ENCODE data around the gene SETD1B. TPM values are rescaled to one million over a fixed set of nuclear protein-coding genes. Genes with fewer than 3 reads are reported as not detected.
A peak's percentile ranks its signal among the peaks of the same experiment; 100 is the strongest.
"Not testable (repeated sequence)": the region's sequence is repeated elsewhere in the genome, so short reads cannot be mapped to it uniquely, and the experiment has no call there.

The SETD1B gene
- total RNA-seq, 1 experiment from 2014 or later, result 4.0 TPM

DNA sequence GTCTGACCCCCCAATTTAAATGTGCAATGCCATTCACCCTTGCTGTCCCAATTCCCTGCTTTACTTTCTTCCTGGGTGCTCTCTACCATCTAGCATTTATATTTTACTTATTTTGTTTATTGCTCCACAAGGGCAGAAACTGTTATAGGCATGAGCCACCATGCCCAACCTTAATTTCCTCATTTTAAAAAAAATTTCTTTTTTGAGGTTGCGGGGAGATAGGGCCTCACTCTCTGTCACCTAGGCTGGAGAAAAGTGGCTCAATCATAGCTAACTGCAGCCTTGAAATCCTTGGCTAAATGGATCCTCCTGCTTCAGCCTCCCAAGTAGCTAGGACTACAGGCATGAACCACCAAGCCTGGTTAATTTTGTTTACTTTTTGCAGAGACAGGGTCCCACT lies 41.9 kb downstream of the SETD1B start:
- no peak for DNase-seq (ENCODE audit: extremely low read depth, low read depth)

DNA sequence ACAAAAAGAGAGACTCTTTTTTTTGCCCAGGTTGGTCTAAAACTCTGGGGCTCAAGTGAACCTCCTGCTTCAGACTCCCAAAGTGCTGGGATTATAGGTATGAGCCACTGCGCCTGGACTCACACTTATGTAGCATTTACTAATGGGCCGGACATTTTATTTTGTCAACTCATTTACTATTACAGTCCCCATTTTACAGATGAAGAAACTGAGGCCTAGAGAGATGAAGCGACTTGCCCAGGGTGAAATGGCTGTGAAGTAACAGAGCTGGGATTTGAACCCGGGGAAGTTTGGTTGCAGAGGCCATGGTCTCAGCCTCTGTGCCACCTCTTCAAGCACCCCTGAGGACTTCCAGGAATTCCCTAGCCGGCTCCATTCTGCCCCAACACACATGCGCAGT lies 45.4 kb downstream of the SETD1B start:
- DNase-seq (ENCODE audit: extremely low read depth, low read depth), result no peak

DNA sequence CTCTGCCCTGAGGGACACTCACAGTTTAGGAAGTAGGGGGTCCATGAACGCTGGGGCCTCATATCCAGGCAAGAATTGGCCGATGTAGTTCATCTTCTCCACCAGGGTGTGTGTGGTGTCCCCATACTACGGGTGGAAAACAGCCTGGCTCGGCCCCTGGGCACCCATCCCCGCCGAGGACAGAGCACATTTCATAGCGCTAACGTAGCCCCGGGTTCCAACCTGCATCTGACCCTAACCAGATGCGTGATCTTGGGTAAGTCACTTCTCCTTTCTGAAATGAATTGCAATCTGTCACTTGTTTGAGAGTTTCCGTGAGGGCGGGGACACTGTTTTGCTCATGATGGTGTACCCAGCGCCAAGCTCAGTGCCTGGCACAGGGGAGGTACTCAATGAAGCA lies 45.9 kb downstream of the SETD1B start:
- DNase-seq (ENCODE audit: extremely low read depth, low read depth), result no peak

DNA sequence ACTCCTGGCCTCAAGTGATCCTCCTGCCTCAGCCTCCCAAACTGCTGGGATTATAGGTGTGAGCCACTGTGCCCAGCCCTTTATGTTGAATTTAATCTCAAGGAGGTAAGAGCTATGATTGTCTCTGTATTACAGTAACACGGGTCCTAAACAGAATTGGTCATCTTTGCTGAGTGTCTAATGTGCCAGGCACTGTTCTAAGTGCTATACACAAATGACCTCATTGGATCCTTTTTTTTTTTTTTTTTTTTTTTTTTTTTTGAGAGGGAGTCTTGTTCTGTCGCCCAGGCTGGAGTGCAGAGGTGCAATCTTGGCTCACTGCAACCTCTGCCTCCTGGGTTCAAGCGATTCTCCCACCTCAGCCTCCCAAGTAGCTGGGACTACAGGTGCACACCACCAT lies 48.6 kb downstream of the SETD1B start:
- DNase-seq (ENCODE audit: extremely low read depth, low read depth), result not testable (repeated sequence)

DNA sequence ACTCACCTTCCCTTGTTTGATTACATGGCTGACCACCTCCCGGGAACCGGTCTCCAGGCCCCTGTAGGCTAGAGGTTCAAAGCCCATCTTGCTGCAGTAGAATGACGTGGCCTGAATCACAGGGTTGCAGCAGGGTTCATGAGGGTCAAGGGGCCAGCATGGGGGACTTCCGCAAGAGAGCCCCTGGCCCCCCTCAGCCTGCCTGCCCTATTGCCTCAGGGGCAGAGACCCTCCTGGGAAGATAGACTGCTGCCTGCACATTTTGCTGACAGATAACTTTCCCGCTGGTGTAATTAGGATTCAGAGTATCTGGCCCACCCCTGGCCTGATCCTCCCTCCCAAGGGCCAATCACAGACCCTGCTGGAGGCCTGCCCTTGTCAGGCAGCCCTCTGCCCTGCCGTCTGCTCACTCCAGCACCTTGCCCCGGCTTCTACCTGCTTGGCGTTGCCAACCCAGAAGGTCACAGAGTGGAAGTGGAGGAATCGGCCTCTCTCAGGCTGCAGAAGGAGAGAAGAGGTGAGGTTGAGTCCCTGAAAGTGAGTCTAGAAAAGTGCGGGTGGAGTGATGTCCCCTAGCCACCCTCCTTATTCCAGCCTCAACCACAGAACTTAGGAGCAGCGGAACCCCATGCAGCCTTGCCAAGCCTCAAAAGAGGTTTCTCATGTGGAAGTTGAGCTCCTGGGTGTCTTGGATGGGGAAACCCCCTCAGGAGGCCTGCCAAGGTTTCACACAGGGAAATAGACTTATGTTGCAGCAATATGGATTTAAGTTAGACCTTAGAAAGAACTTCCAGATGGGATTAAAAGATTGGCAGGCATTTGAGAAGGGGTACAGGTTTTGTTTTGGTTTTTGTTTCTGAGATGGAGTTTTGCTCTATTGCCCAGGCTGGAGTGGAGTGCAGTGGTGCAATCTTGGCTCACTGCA lies 53.8 kb downstream of the SETD1B start:
- DNase-seq (ENCODE audit: extremely low read depth, low read depth), result no peak

DNA sequence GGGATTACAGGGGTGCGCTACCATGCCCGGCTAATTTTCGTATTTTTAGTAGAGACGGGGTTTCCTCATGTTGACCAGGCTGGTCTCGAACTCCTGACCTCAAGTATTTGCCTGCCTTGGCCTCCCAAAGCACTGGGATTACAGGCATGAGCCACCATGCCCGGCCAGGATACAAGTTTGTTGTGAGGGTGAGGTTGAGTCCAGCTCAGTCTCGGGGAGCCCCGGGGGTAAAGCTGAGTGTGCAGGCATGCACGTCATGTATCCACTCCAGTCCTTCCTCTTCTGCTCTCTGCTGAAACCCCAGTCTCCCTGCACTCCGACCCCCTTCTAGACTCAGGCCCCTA lies 54.5 kb downstream of the SETD1B start:
- no peak for DNase-seq (ENCODE audit: extremely low read depth, low read depth)

DNA sequence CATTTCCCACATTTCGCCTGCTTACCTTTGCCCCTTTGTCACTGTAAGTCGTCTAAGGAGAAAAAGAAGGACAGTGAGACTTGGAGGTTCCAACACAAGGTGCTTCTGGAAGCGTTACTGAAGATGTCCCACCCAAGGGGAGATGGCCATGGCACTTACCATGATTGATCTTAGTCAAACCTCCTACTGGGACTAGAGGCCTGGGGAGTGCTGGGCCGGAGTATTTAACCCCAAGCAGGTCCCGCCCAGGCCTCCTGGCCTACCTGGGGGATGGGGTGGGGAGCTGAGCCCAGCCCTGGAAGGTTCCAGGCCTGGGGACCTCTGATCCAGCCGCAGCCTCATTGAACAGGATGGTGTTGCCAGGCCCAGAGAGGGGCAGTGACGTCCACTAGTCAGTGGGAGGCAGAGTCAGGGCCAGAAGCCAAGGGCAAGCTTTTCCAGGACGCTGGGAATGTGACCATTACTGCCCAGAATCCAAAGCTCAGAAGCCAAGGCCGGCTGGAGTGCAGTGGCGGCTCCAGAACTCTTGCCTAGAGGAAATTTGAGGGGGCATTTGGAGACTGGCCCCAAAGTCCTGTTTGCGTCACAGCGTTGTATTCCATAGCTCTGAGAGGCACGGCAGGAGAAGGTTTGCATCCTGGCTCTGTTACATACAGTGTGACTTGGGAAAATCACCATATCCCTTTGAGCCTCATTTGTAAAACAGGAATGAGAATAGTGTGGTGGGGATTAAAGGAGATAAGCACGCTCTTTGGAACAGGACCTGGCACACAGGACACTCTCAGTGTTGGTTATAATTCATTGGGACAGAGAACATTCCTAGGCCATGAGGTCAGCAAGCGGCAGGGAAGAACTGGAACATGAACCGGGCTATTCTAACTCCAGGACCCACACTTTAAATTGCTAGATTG lies 55.1 kb downstream of the SETD1B start, which contains the start of gene HPD:
HPD (minus strand) TSS at position 198 of the 911 bp plus-strand sequence; CDS start at position 162, 36 bp downstream.
- DNase-seq (ENCODE audit: extremely low read depth, low read depth), result peak; percentile 19

DNA sequence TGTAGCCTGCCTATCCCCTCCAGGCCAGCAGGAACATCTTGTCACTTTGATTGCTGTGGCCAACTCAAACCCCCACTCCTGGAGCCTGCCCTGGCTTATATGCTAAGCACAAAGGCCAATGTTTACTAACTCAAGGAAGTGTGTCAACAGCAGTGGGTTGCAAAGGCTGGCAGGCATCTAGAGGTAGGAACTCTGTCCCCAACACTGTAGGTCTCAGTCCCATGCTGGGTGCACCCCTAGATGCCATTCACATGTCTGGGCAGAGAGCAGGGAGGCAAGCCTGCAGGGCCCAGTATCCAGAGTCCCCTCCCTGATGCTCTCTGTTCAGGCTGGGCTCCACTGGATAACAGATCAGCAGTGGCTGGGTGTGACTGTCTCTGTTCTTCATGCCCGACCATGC lies 56.4 kb downstream of the SETD1B start:
- no peak for DNase-seq (ENCODE audit: extremely low read depth, low read depth)

DNA sequence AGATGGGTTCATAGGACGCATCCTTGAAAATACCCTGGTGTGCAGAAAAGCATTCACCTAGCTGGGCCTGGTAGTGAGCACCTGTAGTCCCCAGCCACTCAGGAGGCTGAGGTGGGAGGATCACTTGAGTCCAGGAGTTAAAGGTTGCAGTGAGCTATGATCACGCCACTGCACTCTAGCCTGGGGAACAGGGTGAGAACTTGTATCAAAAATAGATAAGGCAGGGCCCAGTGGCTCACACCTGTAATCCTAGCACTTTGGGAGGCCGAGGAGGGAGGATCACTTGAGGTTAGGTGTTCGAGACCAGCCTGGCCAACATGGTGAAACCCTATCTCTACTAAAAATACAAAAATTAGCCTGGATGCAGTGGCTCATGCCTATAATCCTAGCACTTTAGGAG lies 56.9 kb downstream of the SETD1B start:
- not testable (repeated sequence) for DNase-seq (ENCODE audit: extremely low read depth, low read depth)

DNA sequence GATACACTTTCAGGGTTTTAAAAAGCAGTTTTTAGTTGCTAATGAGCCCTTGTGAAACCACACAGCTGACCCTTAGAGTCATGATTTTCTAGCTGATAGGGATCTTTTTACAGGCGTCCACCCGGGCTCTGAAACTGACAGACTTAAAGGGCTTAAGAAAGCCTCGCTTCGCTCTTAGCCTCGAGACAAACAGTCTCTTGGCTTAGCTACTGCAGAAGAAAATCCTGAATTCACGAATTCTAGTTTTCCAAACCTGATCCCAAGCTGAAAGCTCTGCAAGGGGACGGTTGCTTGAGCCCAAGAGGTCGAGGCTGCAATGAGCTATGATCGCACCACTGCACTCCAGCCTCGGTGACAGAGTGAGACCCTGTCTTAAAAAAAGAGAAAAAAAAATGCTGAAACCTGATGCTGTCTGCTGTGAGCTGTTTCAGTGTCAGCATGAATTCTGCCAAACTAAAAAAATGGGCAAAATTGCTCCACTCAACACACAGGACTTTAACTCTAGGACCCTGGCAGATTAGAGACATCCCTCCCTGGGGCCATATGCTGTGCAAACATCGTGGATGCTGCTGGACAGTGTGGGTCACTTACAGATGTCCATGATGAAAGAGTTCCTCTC lies 57.9 kb downstream of the SETD1B start:
- DNase-seq (ENCODE audit: extremely low read depth, low read depth), result no peak

DNA sequence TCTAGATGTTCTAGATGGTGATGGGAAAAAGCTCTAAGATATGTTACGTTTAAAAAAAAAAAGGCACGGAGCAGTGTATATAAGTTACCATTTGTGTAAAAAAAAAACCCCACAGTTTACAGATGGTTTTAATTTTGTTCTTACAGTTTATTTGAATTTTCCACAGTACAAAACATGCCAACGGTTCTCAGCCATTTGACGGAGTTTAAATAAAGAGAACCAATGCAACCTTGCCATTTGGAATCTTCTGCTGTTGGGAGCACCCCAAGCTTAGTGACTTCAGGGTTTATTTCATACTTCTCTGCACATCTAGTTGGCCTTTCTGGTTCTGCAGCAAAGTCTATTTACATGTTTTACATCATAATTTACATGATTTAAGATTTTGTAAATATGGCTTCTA lies 62.5 kb downstream of the SETD1B start:
- DNase-seq (ENCODE audit: extremely low read depth, low read depth), result no peak

DNA sequence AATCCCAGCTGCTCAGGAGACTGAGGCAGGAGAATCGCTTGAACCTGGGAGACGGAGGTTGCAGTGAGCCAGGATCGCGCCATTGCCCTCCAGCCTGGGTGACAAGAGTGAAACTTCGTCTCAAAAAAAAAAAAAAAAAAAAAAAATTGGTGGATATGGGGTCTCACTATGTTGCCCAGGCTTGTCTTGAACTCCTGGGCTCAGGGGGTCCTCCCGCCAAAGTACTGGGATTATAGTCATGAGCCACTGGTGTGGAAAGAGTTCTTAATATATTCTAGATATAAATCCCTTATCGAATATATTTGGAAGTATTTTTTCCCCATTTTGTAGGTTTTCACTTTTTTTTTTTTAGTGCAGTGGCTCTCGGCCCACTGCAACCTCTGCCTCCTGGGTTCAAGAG lies 65.4 kb downstream of the SETD1B start:
- DNase-seq (ENCODE audit: extremely low read depth, low read depth), result not testable (repeated sequence)

DNA sequence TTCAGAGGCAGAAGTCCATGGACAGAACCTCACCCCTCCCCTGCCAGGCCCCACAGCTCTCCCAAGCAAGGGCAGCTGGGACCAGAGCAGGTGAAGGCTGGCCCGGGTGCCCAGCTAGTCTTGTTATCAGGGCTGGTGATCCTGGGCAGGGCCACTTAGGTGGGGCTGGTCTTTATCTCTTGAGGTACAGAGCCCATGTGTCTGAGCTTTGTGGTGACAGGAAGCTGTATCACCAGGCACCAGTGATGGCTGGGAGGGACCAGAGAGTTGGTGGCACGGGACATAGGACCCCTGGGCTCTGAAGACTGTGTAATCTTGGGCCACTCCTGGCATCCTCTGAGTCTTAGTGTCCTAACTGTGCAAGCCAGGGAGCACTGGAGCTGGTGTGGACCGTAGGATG lies 67.7 kb downstream of the SETD1B start:
- DNase-seq (ENCODE audit: extremely low read depth, low read depth), result no peak

DNA sequence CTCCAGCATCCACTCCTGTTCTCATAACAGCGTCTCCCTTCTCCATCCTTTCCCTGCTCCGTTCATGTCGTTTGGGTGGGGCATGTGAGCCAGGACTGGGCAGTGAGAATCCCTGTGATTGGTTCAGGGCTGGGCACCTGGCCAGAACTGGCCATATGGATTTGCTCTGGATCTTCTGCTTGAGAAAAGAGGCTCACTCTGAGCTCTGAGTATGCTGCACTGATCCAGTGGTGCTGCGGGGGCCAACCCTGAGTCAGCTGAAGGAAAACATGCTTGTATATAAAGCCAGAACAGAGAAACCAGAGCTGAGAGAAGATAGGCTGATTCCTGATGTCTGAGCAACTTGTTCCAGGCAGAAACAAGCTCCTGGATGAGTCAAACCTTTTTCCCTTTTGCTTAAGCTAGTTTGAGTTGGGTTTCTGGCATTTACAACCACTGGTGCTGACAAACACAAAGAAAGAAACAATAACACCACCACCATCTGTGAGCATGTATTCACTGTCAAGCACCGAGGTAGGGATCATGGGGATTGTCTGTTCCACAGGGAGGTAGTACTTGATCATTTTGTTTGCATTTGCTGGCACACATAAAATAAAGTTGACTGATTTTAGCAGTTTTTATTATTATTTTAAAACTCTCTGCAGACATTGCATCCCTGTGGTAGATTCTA lies 68.9 kb downstream of the SETD1B start:
- DNase-seq (ENCODE audit: extremely low read depth, low read depth), result no peak

DNA sequence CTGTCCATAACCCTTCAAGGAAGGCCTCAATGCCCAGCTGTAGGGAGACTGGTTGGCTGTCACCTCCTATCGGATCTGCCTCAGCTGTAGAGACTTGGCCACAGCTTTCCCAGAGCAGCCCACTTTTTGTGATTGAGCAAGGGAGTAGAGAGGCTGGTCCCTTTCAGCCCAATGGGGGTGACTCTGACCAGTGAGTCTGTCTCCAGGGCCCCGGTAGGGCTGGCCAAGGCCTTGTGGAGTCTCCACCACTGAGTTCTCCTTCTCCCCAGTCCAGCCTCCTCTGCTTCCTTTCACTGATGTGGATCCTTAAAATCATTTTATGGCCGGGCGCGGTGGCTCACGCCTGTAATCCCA lies 69.4 kb downstream of the SETD1B start:
- DNase-seq (ENCODE audit: extremely low read depth, low read depth), result no peak

DNA sequence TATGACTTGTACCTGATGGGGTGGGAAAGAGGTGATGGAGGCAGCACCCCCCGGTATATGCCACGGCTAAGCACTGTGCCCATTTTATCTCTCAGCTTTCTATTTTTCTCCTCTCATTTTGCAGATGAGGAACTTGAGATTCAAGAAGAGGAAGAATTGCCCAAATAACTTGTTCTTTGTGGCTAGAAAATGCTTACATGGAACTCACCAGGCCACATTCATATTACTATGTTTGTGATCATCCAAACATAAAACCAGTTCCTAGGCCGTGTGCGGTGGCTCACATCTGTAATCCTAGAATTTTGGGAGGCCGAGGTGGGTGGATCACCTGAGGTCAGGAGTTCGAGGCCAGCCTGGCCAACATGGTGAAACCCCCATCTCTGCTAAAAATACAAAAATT lies 70.3 kb downstream of the SETD1B start:
- no peak for DNase-seq (ENCODE audit: extremely low read depth, low read depth)

DNA sequence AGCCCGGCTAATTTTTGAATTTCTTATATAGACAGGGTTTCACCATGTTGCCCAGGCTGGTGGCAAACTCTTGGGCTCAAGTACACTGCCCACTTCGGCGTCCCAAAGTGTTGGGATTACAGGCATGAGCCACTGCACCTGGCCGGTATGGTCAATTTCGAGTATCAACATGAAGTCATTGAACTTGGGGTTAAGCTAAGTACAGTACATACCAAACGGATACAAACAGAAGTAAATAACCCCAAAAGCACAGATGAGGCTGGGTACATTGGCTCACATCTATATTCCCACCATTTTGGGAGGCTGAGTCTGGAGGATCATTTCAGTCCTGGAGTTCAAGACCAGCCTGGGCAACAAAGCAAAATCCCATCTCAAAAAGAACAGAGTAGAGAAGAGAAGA lies 71.8 kb downstream of the SETD1B start:
- DNase-seq (ENCODE audit: extremely low read depth, low read depth), result no peak

DNA sequence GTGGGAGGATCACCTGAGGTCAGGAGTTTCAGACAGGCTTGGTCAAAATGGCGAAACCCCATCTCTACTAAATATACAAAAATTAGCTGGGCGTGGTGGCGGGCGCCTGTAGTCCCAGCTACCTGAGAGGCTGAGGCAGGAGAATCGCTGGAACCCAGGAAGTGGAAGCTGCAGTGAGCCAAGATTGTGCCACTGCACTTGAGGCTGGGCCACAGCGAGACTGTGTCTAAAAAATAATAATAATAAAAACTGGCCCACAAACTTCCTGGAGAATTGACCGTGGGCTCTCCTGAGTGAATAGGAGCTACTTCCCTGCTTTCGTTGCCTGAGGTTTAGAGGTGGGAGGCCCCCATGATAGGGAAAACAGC lies 72.3 kb downstream of the SETD1B start:
- DNase-seq (ENCODE audit: extremely low read depth, low read depth), result not testable (repeated sequence)

Data from NCI-H460 (cell line).